A673 (cell line): ENCODE measurements around the gene PCDH11Y.
"Not testable (repeated sequence)": the region's sequence is repeated elsewhere in the genome, so short reads cannot be mapped to it uniquely, and the experiment has no call there.

Experiments used
- EZH2 ChIP-seq: fragments of 200-600 bp; sonication (generic); IDR thresholded peaks from 2 replicates; pipeline ENCODE4 v1.6.1; 2017; ENCODE audit warnings: borderline replicate concordance, low read depth, mild to moderate bottlenecking, mixed read lengths, antibody characterized with exemption, low read length; ENCODE audit not compliant: poor library complexity, severe bottlenecking
- TF ChIP-seq, protein P1 (sequence below): fragments of 300-800, 200-600 bp; sonication (generic); conservative IDR thresholded peaks from 2 replicates; pipeline ENCODE4 v1.5.1; 2017; ENCODE audit warnings: low read depth, mild to moderate bottlenecking, antibody characterized with exemption, low read length, moderate library complexity, mixed read lengths

DNA sequence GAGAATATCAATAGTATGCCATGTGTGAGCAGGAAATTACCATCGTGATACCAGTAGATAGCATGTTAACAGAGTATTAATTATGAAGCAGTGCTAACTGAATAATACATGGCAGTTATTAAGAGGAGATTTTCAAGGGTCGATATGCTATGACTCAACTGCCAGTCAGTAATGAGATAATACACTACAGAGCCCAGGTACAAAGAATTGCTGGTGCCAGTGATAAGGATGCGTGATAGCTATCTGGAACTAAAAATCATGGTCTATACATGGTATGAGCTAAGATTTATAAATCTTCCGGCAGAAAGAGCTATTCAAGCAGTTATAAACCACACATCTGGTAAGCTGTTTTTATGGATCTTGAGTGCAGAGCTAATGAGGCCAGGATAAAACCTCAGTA lies 32.2 kb upstream of the PCDH11Y start:
- TF ChIP-seq, protein P1, sequence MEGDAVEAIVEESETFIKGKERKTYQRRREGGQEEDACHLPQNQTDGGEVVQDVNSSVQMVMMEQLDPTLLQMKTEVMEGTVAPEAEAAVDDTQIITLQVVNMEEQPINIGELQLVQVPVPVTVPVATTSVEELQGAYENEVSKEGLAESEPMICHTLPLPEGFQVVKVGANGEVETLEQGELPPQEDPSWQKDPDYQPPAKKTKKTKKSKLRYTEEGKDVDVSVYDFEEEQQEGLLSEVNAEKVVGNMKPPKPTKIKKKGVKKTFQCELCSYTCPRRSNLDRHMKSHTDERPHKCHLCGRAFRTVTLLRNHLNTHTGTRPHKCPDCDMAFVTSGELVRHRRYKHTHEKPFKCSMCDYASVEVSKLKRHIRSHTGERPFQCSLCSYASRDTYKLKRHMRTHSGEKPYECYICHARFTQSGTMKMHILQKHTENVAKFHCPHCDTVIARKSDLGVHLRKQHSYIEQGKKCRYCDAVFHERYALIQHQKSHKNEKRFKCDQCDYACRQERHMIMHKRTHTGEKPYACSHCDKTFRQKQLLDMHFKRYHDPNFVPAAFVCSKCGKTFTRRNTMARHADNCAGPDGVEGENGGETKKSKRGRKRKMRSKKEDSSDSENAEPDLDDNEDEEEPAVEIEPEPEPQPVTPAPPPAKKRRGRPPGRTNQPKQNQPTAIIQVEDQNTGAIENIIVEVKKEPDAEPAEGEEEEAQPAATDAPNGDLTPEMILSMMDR: not testable (repeated sequence)
- TF ChIP-seq EZH2: not testable (repeated sequence)
